ENCODE data around the gene FBLN1.

Gene FBLN1

DNA sequence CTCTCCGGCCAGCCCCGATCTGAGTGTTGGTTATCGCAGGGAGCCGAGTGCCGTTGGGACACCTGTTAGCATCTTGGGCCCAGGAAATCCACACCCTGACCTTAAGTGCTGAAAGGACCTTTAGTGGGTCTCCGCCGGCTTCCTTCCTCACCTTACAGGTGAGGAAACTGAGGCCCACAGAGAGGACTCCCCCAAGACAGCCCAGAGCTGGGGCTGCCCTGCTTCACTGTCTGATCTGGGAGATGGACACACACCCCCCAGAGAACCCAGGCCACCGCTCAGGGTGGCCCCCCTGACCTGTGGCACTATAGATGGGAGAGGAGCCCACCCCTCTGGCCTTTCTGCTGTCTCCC is 73.6 kb downstream of the FBLN1 start:
- TF ChIP-seq, protein P1, sequence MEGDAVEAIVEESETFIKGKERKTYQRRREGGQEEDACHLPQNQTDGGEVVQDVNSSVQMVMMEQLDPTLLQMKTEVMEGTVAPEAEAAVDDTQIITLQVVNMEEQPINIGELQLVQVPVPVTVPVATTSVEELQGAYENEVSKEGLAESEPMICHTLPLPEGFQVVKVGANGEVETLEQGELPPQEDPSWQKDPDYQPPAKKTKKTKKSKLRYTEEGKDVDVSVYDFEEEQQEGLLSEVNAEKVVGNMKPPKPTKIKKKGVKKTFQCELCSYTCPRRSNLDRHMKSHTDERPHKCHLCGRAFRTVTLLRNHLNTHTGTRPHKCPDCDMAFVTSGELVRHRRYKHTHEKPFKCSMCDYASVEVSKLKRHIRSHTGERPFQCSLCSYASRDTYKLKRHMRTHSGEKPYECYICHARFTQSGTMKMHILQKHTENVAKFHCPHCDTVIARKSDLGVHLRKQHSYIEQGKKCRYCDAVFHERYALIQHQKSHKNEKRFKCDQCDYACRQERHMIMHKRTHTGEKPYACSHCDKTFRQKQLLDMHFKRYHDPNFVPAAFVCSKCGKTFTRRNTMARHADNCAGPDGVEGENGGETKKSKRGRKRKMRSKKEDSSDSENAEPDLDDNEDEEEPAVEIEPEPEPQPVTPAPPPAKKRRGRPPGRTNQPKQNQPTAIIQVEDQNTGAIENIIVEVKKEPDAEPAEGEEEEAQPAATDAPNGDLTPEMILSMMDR (IDR thresholded peaks at IDR 0.05): no peak
- Histone ChIP-seq H3K4me1 (ENCODE audit: control insufficient read depth in 1 of 2, insufficient read depth in 1 of 2, low read depth in 1 of 2, low read length in 1 of 2) (no peaks in the 10 kb centered on the region), H3K27ac (no peak overlapping the region), H3K36me3 (no peaks in the 10 kb centered on the region), H3K9me3 (no peaks in the 10 kb centered on the region), H3K27me3 (peaks cover 20% of the 10 kb centered on the region), H3K4me3 (ENCODE audit: low read depth in 1 of 2, low read length in 1 of 2) (no peak overlapping the region)

DNA sequence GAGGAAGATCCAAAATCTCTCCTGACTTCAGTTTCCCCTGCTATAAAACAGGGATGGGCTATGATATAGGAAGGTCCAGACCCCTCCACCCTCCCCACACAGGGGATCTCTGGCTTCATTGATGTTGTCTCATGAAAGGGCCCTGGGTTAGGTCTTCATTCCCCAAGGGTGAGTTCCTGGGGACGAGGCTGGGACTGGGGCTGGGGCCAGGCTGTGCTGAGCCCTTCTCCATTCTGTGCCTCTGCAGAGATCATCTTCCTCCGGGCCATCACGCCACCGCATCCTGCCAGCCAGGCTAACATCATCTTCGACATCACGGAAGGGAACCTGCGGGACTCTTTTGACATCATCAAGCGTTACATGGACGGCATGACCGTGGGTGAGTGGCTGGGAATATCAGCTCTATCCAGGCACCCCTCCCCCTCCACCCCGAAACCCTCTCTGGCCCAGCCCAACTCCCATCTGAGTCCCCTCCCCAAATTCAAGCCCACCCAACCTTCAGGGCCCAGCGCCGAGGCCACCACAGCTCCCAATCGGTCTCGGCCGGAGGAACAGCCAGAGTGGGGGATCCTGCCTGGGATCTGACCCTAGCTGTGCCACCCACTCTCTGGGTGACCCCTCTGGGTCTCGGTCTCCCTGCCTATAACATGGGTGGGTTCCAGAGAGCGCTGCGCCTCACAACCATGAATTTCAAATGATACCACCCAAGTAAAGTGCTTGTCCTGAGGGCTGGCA is 74.2 kb downstream of the FBLN1 start:
- TF ChIP-seq, protein P1 (IDR thresholded peaks at IDR 0.05): no peak
- H3K27ac ChIP-seq: no peak overlapping the region
- H3K9me3 ChIP-seq: no peaks in the 10 kb centered on the region
- H3K27me3 ChIP-seq: peaks cover 20% of the 10 kb centered on the region
- H3K4me3 ChIP-seq (ENCODE audit: low read depth in 1 of 2, low read length in 1 of 2): no peak overlapping the region
- no peaks in the 10 kb centered on the region for H3K36me3 ChIP-seq
- H3K4me1 ChIP-seq (ENCODE audit: control insufficient read depth in 1 of 2, insufficient read depth in 1 of 2, low read depth in 1 of 2, low read length in 1 of 2): no peaks in the 10 kb centered on the region

DNA sequence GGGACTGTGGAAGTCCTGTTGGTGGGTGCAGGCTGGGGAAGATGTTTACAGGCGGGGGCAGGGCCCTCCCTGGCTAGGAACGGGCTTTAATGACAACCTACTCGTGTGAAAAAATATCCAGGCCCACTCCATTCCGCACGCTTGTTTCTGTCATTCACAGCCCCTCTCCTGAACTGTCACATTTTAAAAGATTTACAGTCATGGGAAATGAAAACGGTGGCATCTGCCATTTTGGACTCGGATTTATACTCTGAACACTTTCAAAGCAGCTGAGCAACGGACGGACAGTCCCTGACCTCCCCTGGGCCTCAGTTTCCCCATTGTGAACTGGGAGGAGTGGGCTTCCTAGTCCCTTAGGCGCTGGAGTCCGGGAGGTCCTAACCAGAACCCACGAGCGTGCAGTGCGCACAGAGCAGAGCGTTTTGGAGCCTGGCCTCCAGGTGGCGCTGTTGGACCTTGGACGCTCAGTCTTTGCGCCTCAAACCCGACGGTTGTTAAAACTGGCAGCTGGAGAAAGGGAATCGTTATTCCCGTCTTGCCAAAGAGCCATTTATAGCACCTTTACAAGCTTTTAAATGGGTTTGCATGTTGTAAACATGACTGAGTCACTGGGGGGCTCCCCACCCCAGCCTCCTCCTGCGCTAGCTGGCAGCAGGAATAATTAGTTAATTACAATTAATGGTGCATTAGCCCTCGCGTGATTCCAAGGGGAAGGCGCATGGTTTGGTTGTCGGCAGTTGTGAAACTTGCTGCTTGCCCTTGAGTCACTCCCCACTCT is 75.3 kb downstream of the FBLN1 start:
- no peak overlapping the region for H3K4me3 ChIP-seq (ENCODE audit: low read depth in 1 of 2, low read length in 1 of 2)
- H3K4me1 ChIP-seq (ENCODE audit: control insufficient read depth in 1 of 2, insufficient read depth in 1 of 2, low read depth in 1 of 2, low read length in 1 of 2): no peaks in the 10 kb centered on the region
- no peaks in the 10 kb centered on the region for H3K9me3 ChIP-seq
- H3K27me3 ChIP-seq: peaks cover 20% of the 10 kb centered on the region
- H3K36me3 ChIP-seq: no peaks in the 10 kb centered on the region
- H3K27ac ChIP-seq: no peak overlapping the region
- TF ChIP-seq, protein P1 (IDR thresholded peaks at IDR 0.05): peak; percentile 72

DNA sequence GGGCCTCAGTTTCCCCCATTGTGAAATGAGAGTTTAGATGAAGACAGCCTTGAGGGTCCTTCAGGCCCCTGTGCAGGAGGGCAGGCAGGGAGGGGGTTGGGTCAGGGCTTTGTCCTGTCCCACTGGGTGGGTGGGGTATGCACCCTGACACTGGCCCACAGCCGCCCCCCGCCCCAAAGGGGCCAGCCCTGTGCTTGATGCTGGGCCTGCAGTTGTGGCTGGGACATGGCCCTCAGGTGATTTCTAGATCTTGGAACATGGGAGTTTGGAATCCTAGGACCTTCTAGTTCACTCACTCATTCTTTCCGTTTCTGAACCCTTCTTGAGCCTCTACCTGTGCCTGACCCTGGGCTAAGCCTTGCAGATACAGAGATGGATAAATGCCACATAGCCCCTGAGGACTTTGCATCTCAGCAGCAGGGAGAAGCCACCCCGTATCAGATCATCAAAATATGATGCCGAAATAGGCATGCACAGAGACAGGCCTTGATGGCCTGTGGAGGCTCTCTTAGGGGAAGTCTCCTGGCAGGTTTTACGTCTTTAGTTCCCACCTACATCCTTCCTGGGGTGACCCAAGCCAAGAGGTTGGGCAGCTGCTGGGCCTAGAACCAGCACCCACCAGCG is 76.0 kb downstream of the FBLN1 start:
- Histone ChIP-seq H3K9me3 (no peaks in the 10 kb centered on the region), H3K27me3 (peaks cover 20% of the 10 kb centered on the region), H3K4me3 (ENCODE audit: low read depth in 1 of 2, low read length in 1 of 2) (no peak overlapping the region), H3K27ac (no peak overlapping the region), H3K4me1 (ENCODE audit: control insufficient read depth in 1 of 2, insufficient read depth in 1 of 2, low read depth in 1 of 2, low read length in 1 of 2) (peaks cover under 1 to 3% of the 10 kb centered on the region in 2 experiments), H3K36me3 (no peaks in the 10 kb centered on the region)
- TF ChIP-seq, protein P1 (IDR thresholded peaks at IDR 0.05): no peak

DNA sequence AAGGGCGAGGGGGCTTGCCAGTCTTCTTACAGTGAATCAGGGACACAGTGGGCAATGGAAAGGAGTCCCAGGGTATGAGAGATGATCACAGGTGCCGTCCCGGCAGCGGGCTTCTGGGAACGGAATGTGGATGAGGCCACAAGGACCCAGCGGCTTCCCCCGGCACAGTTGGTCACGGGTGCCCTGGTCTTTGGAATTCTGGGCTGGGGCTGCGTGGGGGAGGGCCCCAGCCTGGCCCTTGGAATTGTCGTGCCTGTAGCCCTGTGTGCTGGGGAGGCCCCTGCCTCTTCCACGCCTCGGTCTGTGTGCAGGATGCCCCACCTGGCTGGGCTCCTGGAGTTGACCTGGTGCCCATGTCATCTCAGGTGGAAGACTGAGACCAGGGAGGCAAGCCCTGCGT is 76.6 kb downstream of the FBLN1 start:
- Histone ChIP-seq H3K4me1 (ENCODE audit: control insufficient read depth in 1 of 2, insufficient read depth in 1 of 2, low read depth in 1 of 2, low read length in 1 of 2) (peaks cover 7 to 10% of the 10 kb centered on the region in 2 experiments), H3K36me3 (no peaks in the 10 kb centered on the region), H3K27ac (no peak overlapping the region), H3K4me3 (ENCODE audit: low read depth in 1 of 2, low read length in 1 of 2) (no peak overlapping the region), H3K27me3 (peaks cover 20% of the 10 kb centered on the region), H3K9me3 (no peaks in the 10 kb centered on the region)
- TF ChIP-seq, protein P1 (IDR thresholded peaks at IDR 0.05): no peak

All from neutrophil (primary cell).